NCI-H1436 treated with DMSO at 0.1 percent for 48 hours (cell line): ENCODE data around the gene RPS6KB2.

Experiments
- DNase-seq: peaks from one replicate; lab custom pipeline; 2025; lab: John Stamatoyannopoulos, UW

The RPS6KB2 gene

DNA sequence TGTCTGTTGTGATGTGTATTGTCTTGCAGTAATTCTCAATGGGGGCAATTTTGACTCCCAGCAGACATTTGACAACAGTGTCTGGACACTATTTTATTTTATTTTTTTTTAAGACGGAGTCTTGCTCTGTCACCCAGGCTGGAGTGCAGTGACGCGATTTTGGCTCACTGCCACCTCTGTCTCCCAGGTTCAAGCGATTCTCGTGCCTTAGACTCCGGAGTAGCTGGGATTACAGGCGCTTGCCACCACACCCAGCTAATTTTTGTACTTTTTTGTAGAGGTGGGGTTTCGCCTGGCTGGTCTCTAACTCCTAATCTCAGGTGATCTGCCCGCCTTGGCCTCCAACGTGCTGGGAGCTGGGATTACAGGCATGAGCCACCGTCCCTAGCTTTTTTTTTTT lies 1.4 kb downstream of the RPS6KB2 start:
- no peak for DNase-seq

- DNase-seq: no peak
Observed at GRCh38 chr11:67431346-67432249, 3.3 kb downstream of the RPS6KB2 start.

GRCh38 chr11:67432655-67433349 lies 4.5 kb downstream of the RPS6KB2 start:
- DNase-seq: no peak

GRCh38 chr11:67433536-67434394 lies 5.5 kb downstream of the RPS6KB2 start:
- no peak for DNase-seq

DNA sequence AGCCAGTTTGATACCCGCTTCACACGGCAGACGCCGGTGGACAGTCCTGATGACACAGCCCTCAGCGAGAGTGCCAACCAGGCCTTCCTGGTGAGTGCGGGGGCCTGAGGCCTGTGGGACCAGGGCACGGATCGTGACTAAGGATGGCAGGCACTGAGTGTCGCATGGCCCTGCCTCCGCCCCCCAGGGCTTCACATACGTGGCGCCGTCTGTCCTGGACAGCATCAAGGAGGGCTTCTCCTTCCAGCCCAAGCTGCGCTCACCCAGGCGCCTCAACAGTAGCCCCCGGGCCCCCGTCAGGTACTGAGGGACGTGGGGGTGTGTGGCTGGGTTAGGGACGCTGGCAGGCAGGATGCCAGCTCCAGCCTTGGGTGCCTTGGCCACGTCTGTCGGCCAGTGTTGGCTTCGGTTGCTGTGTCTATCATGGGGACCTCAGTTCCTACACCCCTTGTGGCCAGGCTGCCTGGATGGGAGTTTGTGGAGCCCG lies 6.1 kb downstream of the RPS6KB2 start:
- DNase-seq: no peak

- DNase-seq: no peak
Observed at GRCh38 chr11:67435031-67435726, 6.9 kb downstream of the RPS6KB2 start.

DNA sequence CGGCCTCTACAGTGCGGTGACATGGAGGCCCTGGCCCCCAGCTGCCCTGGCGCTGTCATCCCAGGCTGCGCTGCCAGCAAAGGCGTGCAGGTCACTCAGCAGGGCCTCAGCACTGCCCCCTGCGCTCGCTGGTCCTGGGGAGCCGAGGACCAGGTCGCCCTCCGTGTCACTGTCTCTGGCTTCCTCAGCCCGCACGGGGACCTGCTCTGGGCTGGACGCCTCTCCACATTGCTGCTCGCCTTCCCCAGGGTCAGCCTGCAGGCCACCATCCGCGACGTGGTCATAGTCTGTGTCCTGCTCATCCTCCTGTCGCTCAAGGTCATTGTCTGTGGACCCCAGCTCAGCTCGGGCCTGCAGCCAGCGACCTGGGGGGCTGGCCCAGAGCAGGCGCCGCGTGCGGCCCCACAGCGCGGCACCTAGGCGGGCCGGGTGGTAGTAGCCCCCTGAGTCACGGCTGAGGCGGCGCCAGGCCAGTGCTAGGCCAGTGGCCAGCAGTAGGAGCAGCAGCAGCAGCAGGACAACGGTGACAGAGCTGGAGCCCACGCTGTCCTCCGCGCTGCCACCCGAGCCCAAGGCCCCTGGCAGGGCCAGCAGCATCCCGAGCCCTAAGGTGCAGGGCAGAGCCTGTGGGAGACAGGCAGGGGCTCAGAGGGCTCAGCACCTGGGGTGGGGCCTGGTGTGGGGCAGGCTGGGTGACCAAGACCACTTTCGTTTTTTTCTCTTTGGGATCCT lies 7.6 kb downstream of the RPS6KB2 start:
- no peak for DNase-seq

- no peak for DNase-seq
Observed at GRCh38 chr11:67436459-67437081, 8.3 kb downstream of the RPS6KB2 start.

GRCh38 chr11:67437082-67437808 lies 9.0 kb downstream of the RPS6KB2 start, which contains the start of gene PTPRCAP:
Gene PTPRCAP (minus strand): TSS chr11:67437682. CDS start chr11:67437619, 63 bp downstream.
- DNase-seq: no peak

DNA sequence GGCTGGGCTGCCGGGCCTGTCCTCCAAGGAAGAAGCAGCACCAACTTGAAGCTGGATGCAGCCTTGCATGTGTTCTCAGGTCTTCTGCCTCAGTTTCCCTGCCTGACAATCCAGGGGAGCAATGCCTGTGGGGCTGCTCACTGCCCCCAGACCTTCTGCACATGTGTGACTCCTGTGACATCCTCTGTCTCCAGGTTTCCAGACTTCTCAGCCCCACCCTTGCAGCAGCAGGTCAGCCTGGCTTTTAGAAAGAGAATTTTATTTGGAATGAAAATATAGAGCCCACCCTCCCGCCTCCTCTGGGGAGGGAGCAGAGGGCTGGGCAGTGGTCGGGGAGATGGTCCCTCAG lies 9.5 kb downstream of the RPS6KB2 start:
- DNase-seq: no peak

DNA sequence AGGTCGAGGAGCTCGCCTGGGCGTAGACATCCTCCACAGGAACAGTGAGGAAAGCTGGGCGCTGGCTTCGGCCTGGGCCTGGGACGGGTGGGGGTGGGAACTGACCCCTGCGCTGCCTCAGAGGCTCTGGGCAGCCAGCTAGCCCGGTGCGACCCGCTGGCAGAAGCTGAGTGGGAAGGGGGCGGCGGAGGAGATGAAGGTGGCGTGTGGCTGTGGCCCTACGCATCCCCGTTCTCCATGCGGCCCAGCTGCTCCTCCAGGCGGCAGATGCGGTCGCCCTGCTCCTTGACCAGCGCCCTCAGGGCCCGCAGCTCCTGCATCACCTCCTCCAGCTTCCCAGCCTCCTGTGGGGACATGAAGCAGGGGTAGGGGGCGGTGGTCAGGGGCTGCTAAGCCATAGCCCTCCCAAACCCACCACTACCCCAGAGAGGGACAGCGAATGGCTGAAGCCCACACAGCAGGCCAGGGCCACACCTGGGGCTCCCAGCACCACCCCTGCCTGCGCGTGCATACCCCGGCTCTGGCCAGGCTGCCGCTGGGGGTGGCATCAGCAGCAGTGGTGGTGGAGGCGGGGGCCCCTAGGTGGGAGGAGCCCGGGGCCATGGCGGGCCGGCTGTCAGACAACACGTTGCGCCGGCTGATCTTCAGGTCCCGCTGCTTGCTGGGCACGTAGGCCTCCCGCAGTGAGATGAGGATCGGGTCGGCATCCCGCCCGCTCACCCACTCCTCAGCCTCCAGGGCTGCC lies 10.0 kb downstream of the RPS6KB2 start:
- DNase-seq: no peak

- DNase-seq: no peak
Observed at GRCh38 chr11:67439321-67440228, 11.3 kb downstream of the RPS6KB2 start.

GRCh38 chr11:67440229-67441097 lies 12.2 kb downstream of the RPS6KB2 start:
- DNase-seq: no peak

GRCh38 chr11:67441098-67441563 lies 12.8 kb downstream of the RPS6KB2 start:
- DNase-seq: no peak

DNA sequence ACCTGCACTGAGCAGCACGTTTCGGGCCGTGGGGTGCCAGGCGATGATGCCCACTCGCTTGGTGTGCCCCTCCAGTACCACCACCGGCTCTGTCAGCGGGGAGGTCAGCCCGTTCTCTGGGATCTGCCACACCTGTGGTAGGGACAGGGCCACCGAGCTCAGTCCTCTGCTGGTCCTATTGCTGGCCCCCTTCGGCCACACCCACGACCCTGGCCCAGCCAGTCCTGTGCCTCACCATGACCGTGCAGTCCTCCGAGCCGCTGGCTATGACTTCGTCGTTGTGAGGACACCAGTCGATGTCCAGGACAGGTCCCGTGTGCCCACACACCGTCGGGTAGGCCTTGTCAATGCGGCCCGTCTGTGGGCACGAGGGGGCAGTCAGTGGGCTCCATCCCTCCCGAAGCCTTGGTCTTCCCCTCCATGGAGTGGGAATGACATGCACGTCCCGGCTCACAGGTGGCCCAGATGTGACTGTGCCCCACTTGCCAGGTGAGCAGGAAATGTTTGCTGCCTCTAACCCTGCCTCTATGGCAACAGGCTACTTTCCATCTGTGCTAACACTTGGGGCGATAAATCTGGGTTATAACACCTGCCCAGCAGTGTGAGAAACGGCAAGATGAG lies 13.5 kb downstream of the RPS6KB2 start:
- no peak for DNase-seq
